Esophagus squamous epithelium (tissue), 4 donors: ENCODE results near the gene TRIB2.

Experiments
- CTCF ChIP-seq, 6 experiments: fragments of 450-650 bp in 4 of 6; fragments of 200-600 bp in 2 of 6; sonication (generic) in 2 of 6; IDR thresholded peaks; one replicate each; pipeline ENCODE4 v1.5.1; 2016 to 2019; ENCODE audit warnings: antibody characterized with exemption in 6 of 6, mild to moderate bottlenecking in 4 of 6, moderate library complexity in 4 of 6
- POLR2A ChIP-seq, 4 donors: fragments of 450-650 bp; IDR thresholded peaks; one replicate each; pipeline ENCODE4 v1.6.1; 2017; ENCODE audit warnings: antibody characterized with exemption in 4 of 4, mild to moderate bottlenecking in 4 of 4, moderate library complexity in 3 of 4

GRCh38 chr2:12764075-12764730 lies 47.5 kb downstream of the TRIB2 start:
- TF ChIP-seq POLR2A (IDR thresholded peaks at IDR 0.05) (no peak), CTCF (IDR thresholded peaks at IDR 0.05) (no peak)
